ENCODE measurements around the gene NCAM1.

Gene NCAM1

GRCh38 chr11:112961146-112961668, at the start of gene NCAM1 (continued):
- no peak for TF ChIP-seq ZNF548 (tag by site-specific recombination; IDR thresholded peaks at IDR 0.05)
- peak; percentile 67; the same call in 1 of the 2 replicates for TF ChIP-seq ZBTB20 (tag by site-specific recombination; IDR thresholded peaks at IDR 0.05)
- peak; percentile 84 for TF ChIP-seq WT1 (tag by site-specific recombination; IDR thresholded peaks at IDR 0.05)
- TF ChIP-seq ZNF433 (tag by site-specific recombination; IDR thresholded peaks at IDR 0.05; ENCODE audit: low read depth), result no peak
- peak; percentile 55; the same call in 1 of the 2 replicates for TF ChIP-seq PRDM1 (tag by site-specific recombination; IDR thresholded peaks at IDR 0.05)
- peak; percentile 89 for TF ChIP-seq ZNF596 (tag by site-specific recombination; IDR thresholded peaks at IDR 0.05)
- TF ChIP-seq, protein P1, sequence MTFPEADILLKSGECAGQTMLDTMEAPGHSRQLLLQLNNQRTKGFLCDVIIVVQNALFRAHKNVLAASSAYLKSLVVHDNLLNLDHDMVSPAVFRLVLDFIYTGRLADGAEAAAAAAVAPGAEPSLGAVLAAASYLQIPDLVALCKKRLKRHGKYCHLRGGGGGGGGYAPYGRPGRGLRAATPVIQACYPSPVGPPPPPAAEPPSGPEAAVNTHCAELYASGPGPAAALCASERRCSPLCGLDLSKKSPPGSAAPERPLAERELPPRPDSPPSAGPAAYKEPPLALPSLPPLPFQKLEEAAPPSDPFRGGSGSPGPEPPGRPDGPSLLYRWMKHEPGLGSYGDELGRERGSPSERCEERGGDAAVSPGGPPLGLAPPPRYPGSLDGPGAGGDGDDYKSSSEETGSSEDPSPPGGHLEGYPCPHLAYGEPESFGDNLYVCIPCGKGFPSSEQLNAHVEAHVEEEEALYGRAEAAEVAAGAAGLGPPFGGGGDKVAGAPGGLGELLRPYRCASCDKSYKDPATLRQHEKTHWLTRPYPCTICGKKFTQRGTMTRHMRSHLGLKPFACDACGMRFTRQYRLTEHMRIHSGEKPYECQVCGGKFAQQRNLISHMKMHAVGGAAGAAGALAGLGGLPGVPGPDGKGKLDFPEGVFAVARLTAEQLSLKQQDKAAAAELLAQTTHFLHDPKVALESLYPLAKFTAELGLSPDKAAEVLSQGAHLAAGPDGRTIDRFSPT (tag by site-specific recombination; IDR thresholded peaks at IDR 0.05), result 0 out of 2 replicates have a peak, but pooled peaks have one; percentile 41
- no peak for TF ChIP-seq ZNF140 (tag by site-specific recombination; IDR thresholded peaks at IDR 0.05)
- TF ChIP-seq PATZ1 (tag by site-specific recombination; IDR thresholded peaks at IDR 0.05), result peak; percentile 99
- TF ChIP-seq, protein P2, sequence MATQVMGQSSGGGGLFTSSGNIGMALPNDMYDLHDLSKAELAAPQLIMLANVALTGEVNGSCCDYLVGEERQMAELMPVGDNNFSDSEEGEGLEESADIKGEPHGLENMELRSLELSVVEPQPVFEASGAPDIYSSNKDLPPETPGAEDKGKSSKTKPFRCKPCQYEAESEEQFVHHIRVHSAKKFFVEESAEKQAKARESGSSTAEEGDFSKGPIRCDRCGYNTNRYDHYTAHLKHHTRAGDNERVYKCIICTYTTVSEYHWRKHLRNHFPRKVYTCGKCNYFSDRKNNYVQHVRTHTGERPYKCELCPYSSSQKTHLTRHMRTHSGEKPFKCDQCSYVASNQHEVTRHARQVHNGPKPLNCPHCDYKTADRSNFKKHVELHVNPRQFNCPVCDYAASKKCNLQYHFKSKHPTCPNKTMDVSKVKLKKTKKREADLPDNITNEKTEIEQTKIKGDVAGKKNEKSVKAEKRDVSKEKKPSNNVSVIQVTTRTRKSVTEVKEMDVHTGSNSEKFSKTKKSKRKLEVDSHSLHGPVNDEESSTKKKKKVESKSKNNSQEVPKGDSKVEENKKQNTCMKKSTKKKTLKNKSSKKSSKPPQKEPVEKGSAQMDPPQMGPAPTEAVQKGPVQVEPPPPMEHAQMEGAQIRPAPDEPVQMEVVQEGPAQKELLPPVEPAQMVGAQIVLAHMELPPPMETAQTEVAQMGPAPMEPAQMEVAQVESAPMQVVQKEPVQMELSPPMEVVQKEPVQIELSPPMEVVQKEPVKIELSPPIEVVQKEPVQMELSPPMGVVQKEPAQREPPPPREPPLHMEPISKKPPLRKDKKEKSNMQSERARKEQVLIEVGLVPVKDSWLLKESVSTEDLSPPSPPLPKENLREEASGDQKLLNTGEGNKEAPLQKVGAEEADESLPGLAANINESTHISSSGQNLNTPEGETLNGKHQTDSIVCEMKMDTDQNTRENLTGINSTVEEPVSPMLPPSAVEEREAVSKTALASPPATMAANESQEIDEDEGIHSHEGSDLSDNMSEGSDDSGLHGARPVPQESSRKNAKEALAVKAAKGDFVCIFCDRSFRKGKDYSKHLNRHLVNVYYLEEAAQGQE (tag by site-specific recombination; IDR thresholded peaks at IDR 0.05), result peak; percentile 34; the same call in 1 of the 2 replicates
- no peak for TF ChIP-seq RBAK (tag by site-specific recombination; IDR thresholded peaks at IDR 0.05)
- TF ChIP-seq ZNF530 (tag by site-specific recombination; IDR thresholded peaks at IDR 0.05; ENCODE audit: low read depth), result no peak
- TF ChIP-seq ZNF501 (tag by site-specific recombination; IDR thresholded peaks at IDR 0.05), result peak; percentile 97
- TF ChIP-seq ZNF404 (tag by site-specific recombination; IDR thresholded peaks at IDR 0.05), result no peak
- TF ChIP-seq SP7 (tag by site-specific recombination; IDR thresholded peaks at IDR 0.05), result peak; percentile 95
- peak; percentile 99 for TF ChIP-seq ZBTB7A (tag by site-specific recombination; IDR thresholded peaks at IDR 0.05; ENCODE audit: low read depth)
- TF ChIP-seq, protein P3, sequence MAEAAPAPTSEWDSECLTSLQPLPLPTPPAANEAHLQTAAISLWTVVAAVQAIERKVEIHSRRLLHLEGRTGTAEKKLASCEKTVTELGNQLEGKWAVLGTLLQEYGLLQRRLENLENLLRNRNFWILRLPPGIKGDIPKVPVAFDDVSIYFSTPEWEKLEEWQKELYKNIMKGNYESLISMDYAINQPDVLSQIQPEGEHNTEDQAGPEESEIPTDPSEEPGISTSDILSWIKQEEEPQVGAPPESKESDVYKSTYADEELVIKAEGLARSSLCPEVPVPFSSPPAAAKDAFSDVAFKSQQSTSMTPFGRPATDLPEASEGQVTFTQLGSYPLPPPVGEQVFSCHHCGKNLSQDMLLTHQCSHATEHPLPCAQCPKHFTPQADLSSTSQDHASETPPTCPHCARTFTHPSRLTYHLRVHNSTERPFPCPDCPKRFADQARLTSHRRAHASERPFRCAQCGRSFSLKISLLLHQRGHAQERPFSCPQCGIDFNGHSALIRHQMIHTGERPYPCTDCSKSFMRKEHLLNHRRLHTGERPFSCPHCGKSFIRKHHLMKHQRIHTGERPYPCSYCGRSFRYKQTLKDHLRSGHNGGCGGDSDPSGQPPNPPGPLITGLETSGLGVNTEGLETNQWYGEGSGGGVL (tag by site-specific recombination; IDR thresholded peaks at IDR 0.05), result peak; percentile 83
- TF ChIP-seq ZFP69B (tag by site-specific recombination; IDR thresholded peaks at IDR 0.05), result peak; percentile 91
- TF ChIP-seq ZNF132 (tag by site-specific recombination; IDR thresholded peaks at IDR 0.05; ENCODE audit: borderline replicate concordance), result no peak
- TF ChIP-seq ZNF112 (tag by site-specific recombination; IDR thresholded peaks at IDR 0.05), result no peak
- TF ChIP-seq TCF7L2 (IDR thresholded peaks at IDR 0.05; ENCODE audit: borderline replicate concordance, low read depth, low read length), result peak; percentile 90
- TF ChIP-seq, protein P4, sequence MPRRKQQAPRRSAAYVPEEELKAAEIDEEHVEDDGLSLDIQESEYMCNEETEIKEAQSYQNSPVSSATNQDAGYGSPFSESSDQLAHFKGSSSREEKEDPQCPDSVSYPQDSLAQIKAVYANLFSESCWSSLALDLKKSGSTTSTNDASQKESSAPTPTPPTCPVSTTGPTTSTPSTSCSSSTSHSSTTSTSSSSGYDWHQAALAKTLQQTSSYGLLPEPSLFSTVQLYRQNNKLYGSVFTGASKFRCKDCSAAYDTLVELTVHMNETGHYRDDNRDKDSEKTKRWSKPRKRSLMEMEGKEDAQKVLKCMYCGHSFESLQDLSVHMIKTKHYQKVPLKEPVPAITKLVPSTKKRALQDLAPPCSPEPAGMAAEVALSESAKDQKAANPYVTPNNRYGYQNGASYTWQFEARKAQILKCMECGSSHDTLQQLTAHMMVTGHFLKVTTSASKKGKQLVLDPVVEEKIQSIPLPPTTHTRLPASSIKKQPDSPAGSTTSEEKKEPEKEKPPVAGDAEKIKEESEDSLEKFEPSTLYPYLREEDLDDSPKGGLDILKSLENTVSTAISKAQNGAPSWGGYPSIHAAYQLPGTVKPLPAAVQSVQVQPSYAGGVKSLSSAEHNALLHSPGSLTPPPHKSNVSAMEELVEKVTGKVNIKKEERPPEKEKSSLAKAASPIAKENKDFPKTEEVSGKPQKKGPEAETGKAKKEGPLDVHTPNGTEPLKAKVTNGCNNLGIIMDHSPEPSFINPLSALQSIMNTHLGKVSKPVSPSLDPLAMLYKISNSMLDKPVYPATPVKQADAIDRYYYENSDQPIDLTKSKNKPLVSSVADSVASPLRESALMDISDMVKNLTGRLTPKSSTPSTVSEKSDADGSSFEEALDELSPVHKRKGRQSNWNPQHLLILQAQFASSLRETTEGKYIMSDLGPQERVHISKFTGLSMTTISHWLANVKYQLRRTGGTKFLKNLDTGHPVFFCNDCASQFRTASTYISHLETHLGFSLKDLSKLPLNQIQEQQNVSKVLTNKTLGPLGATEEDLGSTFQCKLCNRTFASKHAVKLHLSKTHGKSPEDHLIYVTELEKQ (tag by site-specific recombination; IDR thresholded peaks at IDR 0.05; ENCODE audit: borderline replicate concordance), result peak; percentile 98
- peak; percentile 92 for TF ChIP-seq ZNF2 (tag by site-specific recombination; IDR thresholded peaks at IDR 0.05)
- no peak for TF ChIP-seq ZNF677 (tag by site-specific recombination; IDR thresholded peaks at IDR 0.05)

All from HEK293 (cell line).